ENCODE results near the gene PLXDC2. TPM values are rescaled to one million over a fixed set of nuclear protein-coding genes. Genes with fewer than 3 reads are reported as not detected.

The PLXDC2 gene
- total RNA-seq, 1 experiment from 2014 or later: 38.7 TPM

GRCh38 chr10:20065814-20066213 lies 249.6 kb downstream of the PLXDC2 start:
- Histone ChIP-seq H4K8ac (replicated peaks; ENCODE audit: insufficient read length, low read depth, low read length) (no peak overlapping the region), H3K79me1 (ENCODE audit: insufficient read depth, low read depth, low read length, poor library complexity, severe bottlenecking) (no peaks in the 10 kb centered on the region), H3K23ac (ENCODE audit: insufficient read length, low read depth, low read length) (no peak overlapping the region), H3K27ac (ENCODE audit: insufficient read length, low read depth, low read length) (no peak overlapping the region), H3K9me3 (ENCODE audit: control insufficient read depth, low read depth, low read length) (no peaks in the 10 kb centered on the region), H3T11ph (ENCODE audit: low read length) (no peak overlapping the region), H2BK15ac (ENCODE audit: low read depth, low read length) (no peak overlapping the region), H3K4ac (ENCODE audit: low read depth, low read length) (no peak overlapping the region), H3K79me2 (ENCODE audit: insufficient read depth, low read length) (no peaks in the 10 kb centered on the region), H3K4me1 (ENCODE audit: insufficient read depth, low read length) (no peaks in the 10 kb centered on the region), H3K9ac (ENCODE audit: extremely low read depth, insufficient read length, low read length) (no peak overlapping the region), H3K18ac (ENCODE audit: insufficient read length, low read depth, low read length) (no peak overlapping the region), H2AK5ac (ENCODE audit: insufficient read length, low read length) (no peak overlapping the region), H2BK120ac (ENCODE audit: low read depth, low read length, poor library complexity, severe bottlenecking) (no peak overlapping the region), H3K56ac (ENCODE audit: insufficient read length, low read depth, low read length) (no peak overlapping the region), H2BK5ac (ENCODE audit: insufficient read length, low read length) (no peak overlapping the region), H3K27me3 (ENCODE audit: insufficient read depth, low read length) (no peaks in the 10 kb centered on the region), H3K23me2 (ENCODE audit: insufficient read length, low read depth, low read length, poor library complexity, severe bottlenecking) (no peaks in the 10 kb centered on the region), H2BK12ac (ENCODE audit: insufficient read length, low read depth, low read length) (no peak overlapping the region), H2AFZ (ENCODE audit: low read length) (no peak overlapping the region), H3K4me2 (ENCODE audit: insufficient read depth, insufficient read length, low read length) (no peak overlapping the region), H4K91ac (ENCODE audit: insufficient read length, low read depth, low read length) (no peak overlapping the region), H4K20me1 (ENCODE audit: control insufficient read depth, insufficient read depth, insufficient read length) (no peaks in the 10 kb centered on the region), H4K5ac (ENCODE audit: insufficient read length, low read depth, low read length) (no peak overlapping the region), H2BK20ac (ENCODE audit: low read depth, low read length, poor library complexity, severe bottlenecking) (no peak overlapping the region), H3K14ac (ENCODE audit: insufficient read depth, low read length) (no peak overlapping the region)
- H3K27ac Mint-ChIP-seq: 0 out of 7 replicates have a peak overlapping the region, but pooled peaks of 1 of the 3 experiments have one; percentile 2
- H3K9me3 Mint-ChIP-seq: peaks cover 6 to 10% of the 10 kb centered on the region in 2 experiments
- WGBS (ENCODE audit: extremely low coverage, insufficient read length, low lambda C conversion rate): no CpG with 5 or more reads among the region's 6 CpGs
- H3K36me3 Mint-ChIP-seq (ENCODE audit: insufficient read depth in 1 of 3, low read depth in 3 of 3): peaks cover 22 to 32% (median 27%) of the 10 kb centered on the region in 3 experiments
- H3K27me3 Mint-ChIP-seq (ENCODE audit: low read depth): no peaks in the 10 kb centered on the region
- H3K4me3 Mint-ChIP-seq: no peak overlapping the region
- DNase-seq: no peak
- TF ChIP-seq CTCF (conservative IDR thresholded peaks at IDR 0.05): no peak
- H3K4me1 Mint-ChIP-seq: no peaks in the 10 kb centered on the region

All from H9 (cell line).